Testis (tissue), 2 donors: ENCODE data around the gene CCDC81.

Source experiments
- CTCF ChIP-seq, 3 experiments: fragments of 450-650 bp in 2 of 3; fragments of 200-600 bp in 1 of 3; sonication (generic) in 1 of 3; IDR thresholded peaks; one replicate each; pipeline ENCODE4 v1.5.1; 2016 to 2019; ENCODE audit warnings: antibody characterized with exemption in 3 of 3, mild to moderate bottlenecking in 2 of 3, moderate library complexity in 1 of 3
- POLR2A ChIP-seq: fragments of 450-650 bp; IDR thresholded peaks from one replicate; pipeline ENCODE4 v1.6.1; 2017; ENCODE audit warnings: antibody characterized with exemption, mild to moderate bottlenecking, moderate library complexity

- TF ChIP-seq CTCF (IDR thresholded peaks at IDR 0.05) (no peak), POLR2A (no peak)
These were observed 70.3 kb downstream of the CCDC81 start for GRCh38 chr11:86444981-86445380.
